Prostate gland (tissue), 2 donors: ENCODE data around the gene TAS2R41. TPM values are rescaled to one million over a fixed set of nuclear protein-coding genes. Genes with fewer than 3 reads are reported as not detected.

Experiments used
- DNase-seq: peaks from one replicate; pipeline ENCODE4 v3.0.0-alpha.2; 2019; ENCODE audit warnings: low spot score
- H3K27ac ChIP-seq, 2 donors: fragments of 200-600 bp; sonication (generic); 2 replicates each; pipeline ENCODE4 v1.5.1; 2017 to 2019
- H3K27me3 ChIP-seq: fragments of 200-600 bp; sonication (generic); replicated peaks from 2 replicates; pipeline ENCODE4 v1.5.1; 2019; ENCODE audit not compliant: insufficient read depth
- H3K36me3 ChIP-seq, 2 donors: fragments of 200-600 bp; sonication (generic); 1 replicate in 1 of 2; 2 replicates in 1 of 2; pipeline versions ENCODE4 v1.5.1 to v1.8.1; 2017 to 2019
- H3K4me1 ChIP-seq: fragments of 200-600 bp; sonication (generic); replicated peaks from 2 replicates; pipeline ENCODE4 v1.5.1; 2019
- H3K4me3 ChIP-seq, 2 donors: fragments of 200-600 bp; sonication (generic); 2 replicates each; pipeline ENCODE4 v1.5.1; 2017 to 2019
- H3K9me3 ChIP-seq: fragments of 200-600 bp; sonication (generic); 2 replicates; pipeline ENCODE4 v1.5.1; 2017
- CTCF ChIP-seq, 4 experiments: fragments of 200-600 bp in 2 of 4; fragments of 450-650 bp in 2 of 4; sonication (generic) in 2 of 4; IDR thresholded peaks; 1 replicate in 3 of 4; 2 replicates in 1 of 4; pipeline ENCODE4 v1.5.1; 2016 to 2019; ENCODE audit warnings: antibody characterized with exemption in 4 of 4, mild to moderate bottlenecking in 2 of 4, moderate library complexity in 2 of 4
- POLR2A ChIP-seq: fragments of 450-650 bp; IDR thresholded peaks from one replicate; pipeline ENCODE4 v1.6.1; 2016; ENCODE audit warnings: antibody characterized with exemption, mild to moderate bottlenecking
- POLR2AphosphoS5 ChIP-seq: sonication (generic); formaldehyde crosslinking; IDR thresholded peaks from one replicate; pipeline ENCODE4 v1.6.1; 2017; ENCODE audit warnings: antibody characterized with exemption
- WGBS: methylation state at CpG from one replicate; pipeline ENCODE4 v1.1.5; 2018; 5-methylcytosine and 5-hydroxymethylcytosine counted together
- intact Hi-C: fragments of 100-400 bp; cut with DNase I; formaldehyde crosslinking; loops from one replicate; pipeline ENCODE4 v1.14.2; 2022
- total RNA-seq, 2 donors: library from RNA; depleted of rRNA; stranded (reverse); fragments of >200 nt; gene quantifications; one replicate each; pipeline ENCODE4 v1.1.0, GENCODE V29; 2016

Gene TAS2R41
- total RNA-seq, 2 donors from 2014 or later = 2.7 TPM; not detected in 1

GRCh38 chr7:143455491-143455890, 22.2 kb upstream of the TAS2R41 start:
- H3K36me3 ChIP-seq = no peaks in the 10 kb centered on the region
- no peaks in the 10 kb centered on the region for H3K4me1 ChIP-seq
- no peak for DNase-seq
- intact Hi-C loops = no loop called here
- WGBS = 94% methylated on average over 2 of the region's 2 CpGs
- no peak overlapping the region for H3K27ac ChIP-seq
- no peak overlapping the region for H3K4me3 ChIP-seq
- H3K9me3 ChIP-seq = no peaks in the 10 kb centered on the region
- TF ChIP-seq POLR2A (no peak), POLR2AphosphoS5 (no peak), CTCF (IDR thresholded peaks at IDR 0.05) (no peak)
- no peaks in the 10 kb centered on the region for H3K27me3 ChIP-seq

DNA sequence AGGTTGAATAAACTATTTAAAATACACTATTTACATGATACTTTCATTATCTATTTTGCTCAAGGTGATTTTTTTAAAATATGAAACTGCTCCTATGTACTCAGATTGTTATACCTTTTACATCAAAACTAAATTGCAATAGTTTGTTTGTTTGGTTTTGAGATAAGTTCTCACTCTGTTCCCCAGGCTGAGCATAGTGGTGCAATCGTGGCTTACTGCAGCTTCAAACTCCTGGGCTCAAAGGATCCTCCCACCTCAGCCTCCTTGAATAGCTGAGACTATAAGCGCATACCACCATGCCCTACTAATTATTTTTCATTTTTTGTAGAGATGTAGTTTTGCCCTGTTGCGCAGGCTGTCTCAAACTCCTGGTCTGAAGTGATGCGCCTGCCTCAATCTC, 21.7 kb upstream of the TAS2R41 start:
- TF ChIP-seq POLR2AphosphoS5 (no peak), CTCF (IDR thresholded peaks at IDR 0.05) (no peak), POLR2A (no peak)
- WGBS = 88% methylated on average over 4 of the region's 4 CpGs
- H3K4me1 ChIP-seq = no peaks in the 10 kb centered on the region
- no peaks in the 10 kb centered on the region for H3K36me3 ChIP-seq
- no peak overlapping the region for H3K27ac ChIP-seq
- intact Hi-C loops = no loop called here
- no peaks in the 10 kb centered on the region for H3K9me3 ChIP-seq
- H3K27me3 ChIP-seq = no peaks in the 10 kb centered on the region
- DNase-seq = no peak
- no peak overlapping the region for H3K4me3 ChIP-seq

DNA sequence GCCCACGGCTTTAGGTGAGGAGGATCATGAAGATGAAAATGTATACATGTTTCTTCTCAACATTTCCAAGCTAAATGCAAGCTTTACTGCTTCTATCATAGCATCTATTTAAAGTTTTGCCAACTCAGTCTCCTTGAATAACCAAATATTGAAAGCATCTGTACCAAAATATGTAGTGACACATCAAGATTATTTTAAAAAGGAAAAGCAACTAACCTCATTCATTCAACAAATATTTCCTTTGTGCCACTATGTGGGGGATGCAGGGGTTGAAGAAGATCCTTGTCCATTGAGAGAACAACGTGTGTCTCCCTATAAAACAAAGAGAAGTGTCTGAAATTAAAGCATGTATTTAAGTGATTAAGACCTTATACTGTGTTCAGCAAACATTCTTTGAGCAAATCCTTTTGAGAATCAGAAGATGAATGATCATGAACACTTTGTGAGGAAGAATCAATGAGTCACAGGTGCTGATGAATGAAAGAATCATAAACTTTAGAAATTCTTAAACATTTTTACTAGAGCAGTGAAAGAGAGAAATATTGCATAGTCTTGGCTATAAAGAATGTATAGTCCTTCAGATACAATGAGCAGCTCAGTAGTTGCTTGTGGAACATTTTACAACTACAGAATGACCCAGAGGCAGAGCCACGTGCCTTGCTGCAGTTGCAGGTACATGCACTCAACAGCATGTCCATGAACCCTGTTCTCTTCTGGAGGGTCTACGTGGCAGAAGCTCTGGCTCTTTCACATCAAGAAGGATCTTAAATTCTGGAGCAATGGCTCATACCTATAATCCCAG, 20.5 kb upstream of the TAS2R41 start:
- Histone ChIP-seq H3K4me1 (no peaks in the 10 kb centered on the region), H3K9me3 (no peaks in the 10 kb centered on the region), H3K36me3 (no peaks in the 10 kb centered on the region), H3K27me3 (no peaks in the 10 kb centered on the region), H3K4me3 (no peak overlapping the region), H3K27ac (no peak overlapping the region)
- TF ChIP-seq POLR2A (no peak), CTCF (IDR thresholded peaks at IDR 0.05) (no peak), POLR2AphosphoS5 (no peak)
- 53% methylated on average over 4 of the region's 4 CpGs for WGBS
- DNase-seq = no peak
- intact Hi-C loops = no loop called here

DNA sequence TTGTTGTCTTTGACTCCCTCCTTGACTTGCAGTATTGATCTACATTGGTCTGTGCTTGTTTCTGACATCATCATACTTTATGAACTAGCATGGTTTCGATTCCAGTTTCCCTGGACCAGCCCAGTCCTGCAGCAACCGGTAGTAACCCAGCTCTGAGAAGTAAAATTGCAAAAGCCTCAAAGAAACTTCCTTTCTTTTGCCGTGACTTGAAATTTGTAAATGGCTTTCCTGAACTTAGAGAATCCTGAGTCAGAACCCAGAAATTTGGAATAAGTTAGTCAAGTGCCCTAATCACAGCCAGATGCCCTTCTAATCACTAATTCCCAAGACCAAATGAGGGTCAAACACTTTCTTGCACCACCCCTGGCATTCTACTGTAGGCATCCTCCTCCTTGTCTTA, 19.4 kb upstream of the TAS2R41 start:
- H3K9me3 ChIP-seq = no peaks in the 10 kb centered on the region
- TF ChIP-seq POLR2AphosphoS5 = no peak
- no peak for TF ChIP-seq CTCF (IDR thresholded peaks at IDR 0.05)
- no peak for TF ChIP-seq POLR2A
- no peaks in the 10 kb centered on the region for H3K4me1 ChIP-seq
- intact Hi-C loops = no loop called here
- H3K27me3 ChIP-seq = no peaks in the 10 kb centered on the region
- no peaks in the 10 kb centered on the region for H3K36me3 ChIP-seq
- no peak for DNase-seq
- H3K4me3 ChIP-seq = no peak overlapping the region
- WGBS = 79% methylated on average over 3 of the region's 3 CpGs
- H3K27ac ChIP-seq = no peak overlapping the region

DNA sequence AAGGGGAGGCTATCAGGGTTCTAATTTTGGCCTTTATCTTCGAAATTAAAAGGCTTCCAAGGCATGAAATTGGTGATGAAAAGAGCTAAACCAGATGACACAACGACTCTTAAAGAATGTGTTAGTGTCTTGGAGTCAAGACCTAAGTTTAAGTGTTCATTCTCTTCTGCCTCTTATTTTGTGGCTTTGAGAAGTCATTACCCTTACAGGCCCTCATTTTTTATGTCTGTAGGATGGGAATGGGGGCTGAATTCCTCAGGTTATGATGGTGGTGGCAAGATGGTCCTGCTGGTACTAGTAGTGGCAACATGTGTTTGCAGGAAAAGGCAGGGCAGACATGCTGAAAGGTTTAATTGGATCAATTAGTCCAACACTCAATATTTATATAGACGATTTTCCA, 19.0 kb upstream of the TAS2R41 start:
- intact Hi-C loops = no loop called here
- Histone ChIP-seq H3K27me3 (no peaks in the 10 kb centered on the region), H3K27ac (no peak overlapping the region), H3K9me3 (no peaks in the 10 kb centered on the region), H3K36me3 (no peaks in the 10 kb centered on the region), H3K4me1 (no peaks in the 10 kb centered on the region), H3K4me3 (no peak overlapping the region)
- TF ChIP-seq POLR2AphosphoS5 = no peak
- no peak for TF ChIP-seq CTCF (IDR thresholded peaks at IDR 0.05)
- no peak for TF ChIP-seq POLR2A
- 53% methylated on average over 3 of the region's 3 CpGs for WGBS
- no peak for DNase-seq
